Right cardiac atrium (tissue), 5 donors: ENCODE measurements around the gene UBE2N. TPM values are rescaled to one million over a fixed set of nuclear protein-coding genes. Genes with fewer than 3 reads are reported as not detected.
A peak's percentile ranks its signal among the peaks of the same experiment; 100 is the strongest.
"Not testable (repeated sequence)": the region's sequence is repeated elsewhere in the genome, so short reads cannot be mapped to it uniquely, and the experiment has no call there.

Experiments
- ATAC-seq, 2 donors: fragments of 200-7000 bp; cut with Tn5 transposase; one replicate each; pipeline versions ENCODE4 v1.8.0 to v1.9.1; 2020; ENCODE audit warnings: moderate library complexity in 2 of 2, mild to moderate bottlenecking in 1 of 2
- DNase-seq, 3 donors: peaks; one replicate each; pipeline ENCODE4 v3.0.0-alpha.2; 2020
- H3K27ac ChIP-seq: one replicate; pipeline ENCODE4 v1.5.1; 2013; ENCODE audit warnings: mild to moderate bottlenecking, low read length, control low read depth, moderate library complexity
- H3K27me3 ChIP-seq: one replicate; pipeline ENCODE4 v1.6.1; 2013; ENCODE audit not compliant: control insufficient read depth, insufficient read depth
- H3K4me1 ChIP-seq: one replicate; pipeline ENCODE4 v1.6.1; 2013; ENCODE audit warnings: low read length; ENCODE audit not compliant: control insufficient read depth, insufficient read depth
- H3K4me3 ChIP-seq: one replicate; pipeline ENCODE4 v1.5.1; 2013; ENCODE audit warnings: low read length, control low read depth
- H3K9me3 ChIP-seq: one replicate; pipeline ENCODE4 v1.6.1; 2013; ENCODE audit warnings: low read length; ENCODE audit not compliant: control insufficient read depth
- WGBS: extraction: QIAGEN DNeasy Blood & Tissue Kit; methylation state at CpG from one replicate; pipeline ENCODE4 v1.1.7; 2013; 5-methylcytosine and 5-hydroxymethylcytosine counted together
- intact Hi-C, 4 donors: fragments of 100-400 bp; cut with DNase I; formaldehyde crosslinking; loops; one replicate each; pipeline versions ENCODE4 v1.11.0 to v1.14.0; 2022 to 2023
- polyA plus RNA-seq: library from polyadenylated mRNA; stranded (reverse); fragments of 200-250 nt; gene quantifications from one replicate; pipeline ENCODE4 v1.2.3, GENCODE V29; 2013
- total RNA-seq, 4 donors: library from RNA; stranded (reverse); fragmentation: NEBNext Ultra II Directional; extraction: Animal tissue kit (Norgen Biotek cat#: 25700); gene quantifications; one replicate each; pipeline ENCODE4 v1.2.1, GENCODE V29; 2021
- donor health status: healthy with polysubstance abuse.
- donor health status: DM: no; HTN: yes; CAD: no.
- donor health status: DM: no; HTN: no; CAD: no.
- donor health status: DM: no; HTN: yes; CAD: no; lungs with severe emphysema.
- donor health status: DM: yes; HTN: yes; CAD: no.

UBE2N gene
- total and polyA plus RNA-seq, 5 donors = 79.2 to 95.2 (median 82.6) TPM

DNA sequence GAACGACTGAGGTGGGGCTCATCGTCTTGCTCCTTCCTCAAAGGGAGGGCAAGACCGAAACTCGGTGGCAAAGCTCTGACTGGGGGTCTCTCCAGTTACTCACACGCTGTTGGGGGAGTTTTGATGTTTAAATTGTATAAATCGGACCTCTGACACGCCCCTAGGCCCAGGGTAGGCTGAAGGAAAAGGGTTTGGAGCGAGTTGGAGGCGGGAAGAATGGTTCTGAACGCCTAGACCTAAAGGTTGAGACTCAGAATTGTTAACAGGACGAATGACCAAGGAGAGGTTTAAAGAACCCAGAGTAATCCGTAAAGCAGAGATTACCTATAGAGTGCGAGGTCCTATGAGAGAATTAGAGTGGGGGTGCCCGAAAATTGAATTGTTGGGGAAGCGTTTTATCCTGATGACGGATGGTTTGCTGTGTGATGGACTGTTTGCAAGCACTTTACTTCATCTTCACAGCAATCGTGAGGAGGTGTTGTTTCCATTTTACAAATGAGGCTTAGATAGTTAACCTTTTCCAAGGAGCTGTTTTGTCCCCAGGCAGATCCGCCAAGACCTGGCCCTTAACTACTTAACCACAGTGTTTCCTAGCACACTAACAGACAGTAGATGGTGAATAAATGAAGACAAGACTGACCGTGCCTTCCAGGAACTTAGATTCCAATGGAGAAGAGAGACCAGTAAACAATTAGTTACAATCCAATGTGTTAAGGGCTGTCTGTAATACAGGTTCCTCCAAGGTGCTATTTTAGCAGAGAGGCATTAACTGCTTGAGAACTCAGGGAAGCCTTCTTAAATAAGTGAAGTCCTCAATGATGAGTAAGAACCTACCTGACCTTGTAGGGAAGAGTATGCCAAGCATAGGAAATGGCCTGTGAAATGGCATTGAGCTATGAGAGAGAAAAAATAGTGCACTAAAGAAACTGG, 929 bp upstream of the UBE2N start:
- intact Hi-C loops = no loop called here
- peak in 1 of 2 donors; percentile 22 for ATAC-seq

DNA sequence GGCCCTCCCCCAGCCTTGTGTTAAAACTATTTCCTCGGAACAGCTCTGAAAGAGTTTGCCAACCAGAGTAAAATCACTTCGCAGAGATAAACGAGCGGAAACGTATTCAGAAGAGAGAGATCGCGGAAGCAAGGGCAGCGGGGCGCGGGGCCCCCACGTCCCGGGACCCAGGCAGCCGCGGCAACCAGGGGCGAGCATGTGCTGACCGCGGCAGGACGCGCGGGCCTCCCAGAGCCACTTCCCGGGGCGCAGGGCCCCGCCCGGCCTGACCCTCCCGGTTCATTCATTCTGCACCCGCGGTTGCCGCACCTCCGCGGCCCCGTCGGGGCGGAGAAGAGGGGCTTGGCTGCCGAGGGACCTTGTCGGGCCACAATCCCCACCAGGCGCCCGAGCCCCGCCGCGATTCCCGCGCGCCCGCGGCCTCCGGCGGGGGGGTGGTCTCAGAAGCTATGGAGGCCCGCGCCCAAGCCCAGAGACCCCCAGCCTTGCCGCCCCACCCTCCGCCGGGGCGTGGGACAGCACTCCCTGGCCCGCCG, 598 bp downstream of the UBE2N start:
- peaks cover 6% of the 10 kb centered on the region for H3K4me1 ChIP-seq
- peak overlapping the region; percentile 99 for H3K4me3 ChIP-seq
- H3K9me3 ChIP-seq = no peaks in the 10 kb centered on the region
- H3K27ac ChIP-seq = peak overlapping the region; percentile 92
- intact Hi-C loops = no loop called here
- DNase-seq (peak; percentile 53 to 79 (median 71)), ATAC-seq (peak; percentile 10 to 38)
- WGBS = under 1% methylated on average over 55 of the region's 55 CpGs
- H3K27me3 ChIP-seq = no peaks in the 10 kb centered on the region

More for the DNA sequence above, 929 bp upstream of the UBE2N start:
- peak overlapping the region; percentile 96 for H3K27ac ChIP-seq
- peak overlapping the region; percentile 99 for H3K4me3 ChIP-seq
- H3K27me3 ChIP-seq = no peaks in the 10 kb centered on the region
- no peak for DNase-seq
- no peaks in the 10 kb centered on the region for H3K9me3 ChIP-seq
- peaks cover 6% of the 10 kb centered on the region for H3K4me1 ChIP-seq
- WGBS = 4% methylated on average over 19 of the region's 19 CpGs

DNA sequence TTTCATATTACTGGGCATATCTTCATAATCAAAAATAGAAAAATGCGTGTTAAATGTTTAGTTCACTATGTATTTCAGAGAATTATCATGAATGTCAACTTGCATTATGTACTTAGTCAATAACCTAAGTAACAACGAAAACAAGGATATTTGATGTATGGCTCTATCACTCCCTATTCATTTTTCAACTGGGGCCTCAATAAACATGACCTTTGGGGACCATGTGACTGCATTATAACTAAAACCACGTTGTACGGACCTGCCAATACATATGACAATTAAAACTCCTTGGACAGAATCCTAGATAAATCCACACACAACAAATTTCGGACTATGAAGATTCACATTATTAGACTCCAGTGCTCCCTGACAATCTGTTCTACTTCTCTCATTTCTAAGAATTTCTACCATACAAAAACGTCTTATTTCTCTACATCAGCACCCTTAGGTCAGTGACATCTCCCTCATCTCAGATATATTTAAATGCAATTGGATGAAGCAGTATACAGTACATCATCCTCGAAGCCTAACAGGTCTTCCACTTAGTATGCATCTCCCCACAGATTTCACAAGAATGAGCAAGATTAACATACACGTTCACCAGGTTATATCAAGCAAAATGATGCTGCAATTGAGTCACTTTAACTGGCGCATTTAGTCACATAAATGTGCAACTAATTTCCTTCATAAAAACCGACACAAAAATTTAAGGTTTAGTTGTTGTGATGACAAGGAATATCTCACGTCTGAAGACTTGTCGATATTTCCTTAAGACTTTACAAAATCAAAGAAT, 1.5 kb downstream of the UBE2N start:
- Histone ChIP-seq H3K9me3 (no peaks in the 10 kb centered on the region), H3K27ac (no peak overlapping the region), H3K4me1 (peaks cover 6% of the 10 kb centered on the region), H3K4me3 (peak overlapping the region; percentile 99), H3K27me3 (no peaks in the 10 kb centered on the region)
- intact Hi-C loops = no loop called here
- ATAC-seq (no peak), DNase-seq (no peak)
- WGBS = 21% methylated on average over 12 of the region's 12 CpGs

DNA sequence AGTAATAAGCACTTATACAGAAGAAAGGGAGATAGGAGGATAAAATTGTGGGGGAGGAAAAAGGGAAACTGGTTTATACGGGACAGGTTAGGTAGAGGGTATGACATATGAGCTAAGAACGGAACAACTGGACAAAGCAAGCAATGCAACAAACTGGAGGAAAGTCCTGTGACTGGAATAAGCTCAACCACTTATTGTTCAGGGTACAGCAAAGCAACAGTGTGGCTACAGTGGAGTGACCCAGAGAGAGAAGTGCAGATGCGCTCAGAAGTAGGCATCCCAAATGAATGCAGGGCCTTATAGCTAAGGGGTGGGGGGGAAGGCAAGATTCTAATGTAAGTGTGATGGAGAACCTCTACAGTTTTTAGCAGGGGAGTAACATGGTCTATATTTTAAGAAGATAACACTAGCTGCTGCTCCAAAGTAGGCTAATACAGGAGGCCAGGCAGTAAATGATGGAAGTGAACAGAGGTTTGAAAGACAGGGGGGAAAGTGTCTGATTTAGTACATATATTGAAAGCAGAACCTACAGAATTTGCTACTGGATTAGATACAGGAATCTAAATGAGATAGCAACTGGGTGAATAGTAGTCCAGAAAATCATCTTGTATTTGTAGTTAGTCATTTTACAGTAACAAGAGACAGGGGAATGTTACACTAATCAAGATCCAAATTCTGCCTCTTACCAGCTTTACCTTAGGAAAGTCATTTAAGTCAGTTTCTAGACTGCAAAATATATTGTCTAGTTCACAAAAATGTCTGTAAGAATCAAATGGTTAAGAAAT, 3.3 kb downstream of the UBE2N start:
- no peak overlapping the region for H3K27ac ChIP-seq
- no peak for ATAC-seq

DNA sequence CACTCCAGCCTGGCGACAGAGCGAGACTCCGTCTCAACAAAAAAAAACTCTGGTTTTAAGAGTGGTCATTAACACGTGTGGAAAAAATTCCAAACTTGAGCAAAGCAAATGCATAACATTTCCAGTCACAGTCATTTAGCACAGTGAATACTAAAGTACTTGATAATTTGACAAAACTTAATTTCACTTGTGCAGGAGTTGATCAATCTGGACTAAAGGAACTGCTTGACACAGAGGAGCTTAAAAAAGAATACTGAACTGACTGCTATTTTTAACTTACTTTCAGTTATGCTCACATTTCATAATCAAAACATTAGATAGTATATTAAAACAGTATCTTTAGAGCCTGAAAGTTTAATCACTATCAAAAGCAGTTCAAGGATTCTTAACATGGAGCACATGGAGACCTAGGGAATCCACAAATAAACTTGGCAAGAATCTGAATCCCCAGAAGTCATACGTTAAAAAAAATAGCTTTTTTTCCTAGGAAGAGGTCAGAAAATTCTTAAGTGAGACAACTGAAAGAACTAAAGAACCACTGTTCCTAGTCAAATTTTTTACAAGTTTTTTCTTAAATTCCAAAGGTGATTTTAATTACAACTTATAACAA, 7.4 kb downstream of the UBE2N start:
- no peak overlapping the region for H3K27ac ChIP-seq
- WGBS = 46% methylated on average over 5 of the region's 5 CpGs
- DNase-seq = no peak
- H3K4me1 ChIP-seq = peaks cover 7% of the 10 kb centered on the region
- intact Hi-C loops = no loop called here
- H3K27me3 ChIP-seq = no peaks in the 10 kb centered on the region
- ATAC-seq = peak in 1 of 2 donors; percentile 50
- no peaks in the 10 kb centered on the region for H3K9me3 ChIP-seq
- peak overlapping the region; percentile 9 for H3K4me3 ChIP-seq

More for the DNA sequence above, 3.3 kb downstream of the UBE2N start:
- Histone ChIP-seq H3K4me3 (no peak overlapping the region), H3K27me3 (no peaks in the 10 kb centered on the region), H3K9me3 (no peaks in the 10 kb centered on the region), H3K4me1 (peaks cover 7% of the 10 kb centered on the region)
- 55% methylated on average over 3 of the region's 3 CpGs for WGBS
- intact Hi-C loops = no loop called here
- DNase-seq = no peak

- H3K4me3 ChIP-seq, H3K27me3 ChIP-seq, DNase-seq, H3K27ac ChIP-seq, H3K4me1 ChIP-seq, intact Hi-C loops, H3K9me3 ChIP-seq, ATAC-seq: not testable (repeated sequence)
- 92% methylated on average over 6 of the region's 6 CpGs for WGBS
Measured at GRCh38 chr12:93432031-93432430, 9.7 kb downstream of the UBE2N start.

- DNase-seq (no peak), ATAC-seq (no peak)
- 91% methylated on average over 4 of the region's 4 CpGs for WGBS
- peaks cover 14% of the 10 kb centered on the region for H3K4me1 ChIP-seq
- H3K9me3 ChIP-seq = no peaks in the 10 kb centered on the region
- no peak overlapping the region for H3K4me3 ChIP-seq
- no peak overlapping the region for H3K27ac ChIP-seq
- intact Hi-C loops = no loop called here
- H3K27me3 ChIP-seq = no peaks in the 10 kb centered on the region
Measured at GRCh38 chr12:93430280-93430679, 11.5 kb downstream of the UBE2N start.

GRCh38 chr12:93429852-93430251, 11.9 kb downstream of the UBE2N start:
- WGBS = 72% methylated on average over 1 of the region's 1 CpG
- no peaks in the 10 kb centered on the region for H3K9me3 ChIP-seq
- intact Hi-C loops = loop anchor here in 1 of 4 donors (10.0 kb wide), 1 partner anchor 445 kb away; no protein-coding TSS in a partner anchor
- no peaks in the 10 kb centered on the region for H3K27me3 ChIP-seq
- H3K27ac ChIP-seq = no peak overlapping the region
- ATAC-seq (no peak), DNase-seq (no peak)
- no peak overlapping the region for H3K4me3 ChIP-seq
- peaks cover 13% of the 10 kb centered on the region for H3K4me1 ChIP-seq

- H3K4me1 ChIP-seq = peaks cover 13% of the 10 kb centered on the region
- no peaks in the 10 kb centered on the region for H3K27me3 ChIP-seq
- 45% methylated on average over 1 of the region's 1 CpG for WGBS
- DNase-seq (no peak), ATAC-seq (no peak)
- no peak overlapping the region for H3K4me3 ChIP-seq
- intact Hi-C loops = loop anchor here in 1 of 4 donors (10.0 kb wide), 1 partner anchor 445 kb away; no protein-coding TSS in a partner anchor
- no peak overlapping the region for H3K27ac ChIP-seq
- H3K9me3 ChIP-seq = no peaks in the 10 kb centered on the region
Measured at GRCh38 chr12:93429448-93429847, 12.3 kb downstream of the UBE2N start.
